CD4-positive, alpha-beta T cell treated with Interleukin-4 for 4 hours (primary cell): ENCODE data around the gene SOBP.
"Not testable (repeated sequence)": the region's sequence is repeated elsewhere in the genome, so short reads cannot be mapped to it uniquely, and the experiment has no call there.

Experiments
- DNase-seq: peaks from one replicate; pipeline ENCODE4 v3.0.0-alpha.2; 2020

The SOBP gene

DNA sequence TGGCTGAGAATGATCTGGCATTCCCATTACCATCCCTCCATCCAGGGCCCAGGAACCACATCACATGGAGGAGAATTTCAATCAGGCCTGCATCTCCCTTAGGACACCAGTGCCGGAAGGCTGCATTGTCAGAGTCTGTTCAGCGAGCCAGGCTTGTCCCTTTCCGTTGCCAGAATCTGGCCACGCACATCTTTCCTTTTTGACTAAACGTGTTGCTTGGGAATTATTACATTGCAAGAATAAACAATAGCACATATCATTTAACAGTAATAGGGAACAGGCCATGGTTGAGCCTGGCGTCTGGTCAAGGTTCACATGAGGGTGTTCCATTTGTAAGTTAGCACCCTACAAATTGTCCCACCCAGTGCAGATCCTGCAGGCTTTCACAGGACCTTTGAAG, 42.8 kb downstream of the SOBP start:
- no peak for DNase-seq

DNA sequence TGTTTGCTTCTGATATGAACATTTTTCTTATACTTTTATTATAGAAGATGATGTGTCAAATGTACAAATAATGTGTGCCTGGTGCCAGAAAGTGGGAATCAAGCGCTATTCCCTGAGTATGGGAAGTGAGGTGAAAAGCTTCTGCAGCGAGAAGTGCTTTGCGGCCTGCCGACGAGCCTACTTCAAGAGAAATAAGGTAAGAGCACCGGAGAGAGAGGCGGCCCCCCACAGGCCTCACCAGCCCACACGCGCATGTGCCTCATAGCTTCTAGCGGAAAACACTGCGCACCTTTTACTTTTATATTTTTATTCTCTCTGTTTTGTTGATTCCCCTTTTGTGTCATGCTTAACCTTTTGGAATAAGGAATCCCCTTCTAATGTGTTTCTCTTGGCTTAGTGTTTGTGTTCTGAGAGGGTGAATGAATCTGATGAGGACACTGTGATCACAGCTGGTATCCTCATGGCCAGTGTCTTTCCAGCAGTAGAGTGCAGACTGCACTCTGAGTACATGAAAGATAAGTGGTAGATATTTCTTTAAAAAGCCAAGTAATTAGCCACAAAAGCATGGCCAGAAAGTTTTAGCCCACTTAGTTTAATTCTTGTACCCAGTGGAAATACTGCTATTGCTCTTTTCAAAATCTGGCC, 43.6 kb downstream of the SOBP start:
- DNase-seq, result no peak

DNA sequence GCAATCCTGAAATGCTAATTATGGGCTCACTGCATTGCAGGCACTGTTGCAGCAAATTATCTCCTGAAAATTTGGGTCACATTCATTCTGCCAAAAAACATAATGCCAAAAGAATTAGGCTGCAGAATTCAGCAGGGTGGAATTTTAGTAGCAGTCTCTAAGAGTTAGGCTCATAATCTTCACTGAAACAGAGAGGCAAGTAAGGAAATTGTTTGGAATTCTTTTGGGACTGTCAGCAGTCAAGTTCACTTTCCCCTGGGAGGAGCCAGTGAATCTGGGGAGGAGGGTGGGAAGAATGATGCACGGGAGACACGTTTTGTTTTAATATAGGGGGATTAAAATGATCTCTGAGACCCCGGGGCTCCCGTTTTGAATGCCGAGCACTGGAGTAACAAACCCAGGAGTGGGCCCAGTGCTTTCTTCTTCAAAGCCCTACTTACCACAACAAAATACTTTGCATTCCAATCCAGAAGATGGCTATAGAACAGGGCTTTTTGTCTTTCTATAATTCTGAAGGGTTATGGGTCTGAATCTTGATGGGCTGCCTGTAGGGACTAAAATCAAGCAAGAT, 44.7 kb downstream of the SOBP start:
- DNase-seq, result no peak

DNA sequence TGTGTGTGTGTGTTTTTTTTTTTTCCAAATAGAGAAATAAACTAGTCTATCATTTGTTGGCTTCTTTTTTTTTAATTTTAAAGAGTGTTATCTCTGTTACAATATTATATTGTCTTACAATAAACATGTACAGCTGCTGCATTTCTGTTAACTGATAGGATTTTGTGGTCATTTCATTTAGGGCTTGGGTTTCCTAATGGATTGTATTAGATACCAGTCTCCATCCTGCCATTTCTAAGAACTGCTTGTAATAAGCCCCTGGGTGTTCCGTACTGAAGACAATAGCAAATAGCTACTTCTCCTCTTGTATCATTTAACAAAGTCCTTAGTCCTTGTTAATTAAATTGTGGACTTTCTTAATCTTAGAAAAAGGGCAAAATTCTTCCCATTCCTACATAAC, 45.7 kb downstream of the SOBP start:
- no peak for DNase-seq

DNA sequence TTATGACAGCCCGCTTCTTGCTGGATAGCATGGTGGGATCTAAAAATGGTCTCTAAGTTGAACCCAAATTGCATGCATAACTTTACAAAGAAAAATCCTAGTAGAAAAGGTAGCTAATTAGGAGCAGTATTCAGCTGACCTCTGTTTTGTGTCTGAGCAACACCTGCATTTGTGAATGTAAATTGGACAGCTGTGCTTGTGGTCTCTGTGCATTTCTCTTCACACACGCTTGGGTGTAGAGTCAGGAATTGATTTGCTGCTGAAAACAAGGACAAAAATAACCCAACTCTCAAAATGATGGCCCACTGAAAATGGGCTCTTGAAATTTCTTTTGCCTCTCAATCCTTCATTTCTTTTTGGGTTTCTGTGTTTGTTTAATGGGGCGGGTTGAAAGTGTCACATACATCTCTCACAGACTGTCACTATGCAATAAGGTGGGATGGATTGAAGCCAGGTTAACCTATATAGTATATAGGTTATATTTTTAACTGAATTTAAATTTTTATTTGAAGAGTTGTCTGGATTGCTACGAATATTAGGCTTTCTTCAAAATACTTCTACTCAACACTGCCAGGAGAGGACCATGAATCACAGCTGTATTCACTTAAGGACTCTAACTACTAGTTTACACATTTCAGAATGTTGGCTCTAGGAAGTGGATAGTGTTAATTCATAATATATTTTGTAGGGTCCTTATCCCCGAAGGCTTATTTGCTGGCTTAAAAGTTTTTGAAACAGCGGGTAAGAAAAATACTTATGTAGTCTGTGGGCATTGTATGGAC, 46.5 kb downstream of the SOBP start:
- DNase-seq, result no peak

DNA sequence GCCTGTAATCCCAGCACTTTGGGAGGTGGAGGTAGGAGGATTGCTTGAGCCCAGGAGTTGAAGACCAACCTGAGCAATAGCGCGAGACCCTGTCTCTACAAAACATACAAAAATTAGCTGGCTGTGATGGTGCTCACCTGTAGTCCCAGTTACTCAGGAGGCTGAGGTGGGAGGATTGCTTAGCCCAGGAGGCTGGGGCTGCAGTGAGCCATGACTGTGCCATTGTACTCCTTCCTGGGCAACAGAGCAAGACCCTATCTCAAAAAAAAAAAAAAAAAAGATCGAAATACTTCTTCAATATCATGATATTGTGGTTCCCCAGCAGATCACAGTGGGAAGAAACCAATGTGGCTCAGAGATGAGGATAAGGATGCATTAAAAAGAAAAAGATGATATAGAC, 47.6 kb downstream of the SOBP start:
- no peak for DNase-seq

DNA sequence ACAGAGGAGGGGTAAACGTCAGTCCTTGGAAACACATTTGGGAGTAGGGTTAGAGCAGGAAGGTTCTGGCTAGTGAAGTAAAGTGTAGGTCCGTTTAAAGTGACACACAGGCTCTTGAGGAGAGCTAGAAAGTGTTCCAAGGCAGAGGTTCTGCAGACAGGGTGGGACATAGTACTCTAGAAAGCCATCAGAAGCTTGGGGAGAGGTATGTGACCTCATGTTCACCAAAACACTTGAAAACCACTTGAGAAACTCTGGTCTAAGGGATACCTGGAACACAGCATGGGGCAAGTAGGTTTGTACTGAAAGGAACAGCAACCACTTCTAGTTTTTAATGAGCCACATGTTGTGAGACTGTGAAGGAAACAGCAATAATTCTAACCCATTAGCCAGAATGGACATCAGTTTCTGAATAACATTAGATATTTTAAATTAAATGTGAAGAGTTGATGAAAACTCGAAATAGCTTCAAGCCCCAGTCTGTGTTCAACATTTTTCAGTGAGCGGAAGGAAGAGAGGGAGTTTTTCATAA, 49.0 kb downstream of the SOBP start:
- no peak for DNase-seq

DNA sequence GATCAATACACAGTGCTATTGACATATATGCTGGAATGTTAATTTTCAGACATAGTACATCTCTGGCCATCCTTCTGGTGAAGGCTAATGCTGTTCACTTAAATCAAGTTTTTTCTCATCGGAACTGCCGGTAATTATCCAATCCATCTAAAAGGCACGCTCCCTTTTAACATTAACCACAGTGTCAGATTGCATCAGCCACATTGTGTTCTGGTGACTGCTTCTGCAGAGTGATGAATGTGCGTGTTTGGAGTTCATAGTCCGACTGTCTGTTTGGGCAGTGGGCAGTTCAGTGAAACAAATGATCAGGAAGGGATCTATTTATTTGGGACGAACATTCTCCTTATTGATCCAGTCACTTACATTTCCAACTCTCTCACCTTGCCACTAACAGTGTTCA, 49.5 kb downstream of the SOBP start:
- DNase-seq, result no peak

DNA sequence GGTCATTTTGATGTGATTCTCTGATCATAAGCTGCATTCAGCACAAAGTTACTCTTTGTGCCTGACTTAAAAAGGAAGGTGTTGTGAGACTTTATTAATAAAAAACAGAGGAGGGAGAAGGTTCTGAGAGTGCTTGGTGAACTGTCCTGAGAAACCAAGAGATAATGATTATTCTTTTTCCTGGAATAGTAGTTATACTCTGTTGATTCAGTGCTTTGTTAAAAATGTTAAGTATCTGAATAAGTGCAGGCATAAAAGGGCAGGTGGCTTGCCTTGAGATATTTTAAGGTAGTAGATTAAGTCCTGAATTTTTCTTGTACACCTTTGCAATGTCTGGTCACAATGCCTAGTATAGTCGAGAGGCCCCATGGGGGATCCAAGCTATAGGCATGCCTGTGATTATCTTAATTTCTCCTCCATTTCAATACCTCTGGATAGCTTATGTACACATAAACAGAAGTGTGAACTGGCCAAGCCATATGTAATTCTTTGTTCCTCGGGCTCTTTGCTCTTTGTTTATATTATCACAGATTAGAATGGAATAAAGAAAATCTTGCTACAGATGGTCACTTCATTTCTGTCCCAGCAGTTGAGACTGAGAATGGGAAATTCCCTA, 50.0 kb downstream of the SOBP start:
- no peak for DNase-seq

DNA sequence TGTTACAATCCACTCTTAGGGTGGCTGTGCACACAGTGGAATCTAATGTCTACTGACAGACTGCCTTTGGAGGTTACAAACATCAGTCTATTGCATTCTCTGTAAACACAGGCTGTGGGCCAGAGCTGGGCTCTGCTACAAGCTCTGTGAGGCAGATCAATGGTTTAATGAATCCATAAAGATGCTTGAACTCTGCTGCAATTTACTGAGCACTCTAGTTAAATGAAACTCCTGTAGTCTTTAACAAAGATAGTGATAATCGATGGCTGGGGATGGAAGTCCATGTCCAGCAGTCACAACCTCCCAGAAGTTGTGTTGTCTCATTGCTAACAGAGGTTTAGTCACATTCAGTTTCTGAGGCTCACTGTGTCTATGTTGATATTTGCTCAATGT, 50.5 kb downstream of the SOBP start:
- DNase-seq, result no peak

DNA sequence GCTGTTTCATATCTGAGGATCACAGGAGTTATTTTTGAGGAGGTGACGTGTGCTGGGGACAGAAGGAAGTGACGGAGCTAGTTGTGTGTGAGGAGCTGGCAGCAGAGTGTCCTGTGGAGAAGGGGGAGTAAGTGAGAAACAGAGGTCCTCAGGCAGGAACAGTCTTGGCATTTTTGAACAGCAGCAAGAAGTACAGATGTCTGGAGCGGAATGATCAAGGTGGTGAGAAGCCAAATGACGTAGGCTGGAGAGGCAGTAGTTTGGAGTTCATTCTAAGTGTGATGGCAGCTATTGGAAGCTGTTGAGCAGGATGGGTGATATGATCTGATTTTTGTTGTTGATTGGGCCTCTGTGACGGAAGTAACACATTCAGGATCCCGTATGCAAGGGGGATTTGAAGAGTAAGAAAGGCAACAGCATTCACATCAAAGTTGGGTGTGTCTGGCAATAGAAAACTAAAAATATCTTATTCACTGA, 52.3 kb downstream of the SOBP start:
- DNase-seq, result no peak

DNA sequence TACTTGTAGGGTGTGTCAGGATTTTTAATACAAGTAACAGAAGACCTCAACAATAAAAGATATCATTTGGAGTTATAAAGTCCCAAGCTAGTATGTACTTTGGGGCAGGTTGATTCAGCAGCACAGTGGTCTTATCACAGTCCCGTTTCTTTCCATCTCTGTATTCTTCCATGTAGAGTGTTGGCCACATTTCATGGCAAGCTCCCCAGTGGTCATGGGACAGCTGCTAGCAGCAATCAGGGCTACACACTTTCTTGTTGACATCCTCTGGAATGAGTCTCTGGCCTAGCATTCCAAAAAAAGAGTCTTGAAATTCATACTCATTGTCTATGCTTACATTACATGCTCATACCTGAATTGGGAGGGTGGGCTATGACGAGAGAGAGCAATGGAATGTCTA, 53.2 kb downstream of the SOBP start:
- no peak for DNase-seq

DNA sequence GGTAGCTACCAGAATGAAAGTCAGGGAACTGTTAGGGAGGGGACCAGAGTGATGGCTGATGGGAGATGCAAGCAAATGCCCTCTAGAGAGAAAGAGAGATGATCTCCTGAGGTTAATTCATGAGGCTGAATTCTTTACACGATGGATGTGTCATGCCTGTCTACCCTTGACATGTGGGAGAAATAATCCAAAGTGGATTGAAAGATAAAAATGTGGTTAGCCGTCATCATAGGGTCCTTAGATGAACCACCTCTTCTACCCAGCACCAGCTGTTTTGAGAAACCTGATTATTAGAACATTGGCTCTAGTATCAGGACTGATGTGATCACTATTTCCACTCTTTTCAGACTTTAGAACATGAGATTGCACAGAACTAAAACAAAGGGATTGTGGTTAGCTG, 53.6 kb downstream of the SOBP start:
- no peak for DNase-seq

DNA sequence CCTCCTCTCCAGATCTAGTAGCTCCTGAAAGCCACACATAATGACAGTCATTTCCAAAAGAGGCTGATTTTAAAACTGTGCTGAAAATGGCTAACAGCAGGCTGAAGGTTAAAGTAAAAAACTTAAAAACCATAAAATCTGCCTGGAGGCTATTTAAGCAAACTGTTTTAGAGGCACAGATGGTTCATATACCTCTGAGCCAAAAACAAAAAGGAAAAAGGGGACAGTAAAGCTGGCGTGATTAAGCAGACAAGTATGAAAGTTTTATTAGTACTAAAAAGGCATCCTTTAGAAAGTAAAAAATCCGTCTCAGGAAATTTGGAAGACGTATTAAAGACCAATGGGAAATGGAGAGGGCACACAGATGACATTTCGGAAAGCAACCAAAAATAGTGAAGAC, 55.8 kb downstream of the SOBP start:
- no peak for DNase-seq

DNA sequence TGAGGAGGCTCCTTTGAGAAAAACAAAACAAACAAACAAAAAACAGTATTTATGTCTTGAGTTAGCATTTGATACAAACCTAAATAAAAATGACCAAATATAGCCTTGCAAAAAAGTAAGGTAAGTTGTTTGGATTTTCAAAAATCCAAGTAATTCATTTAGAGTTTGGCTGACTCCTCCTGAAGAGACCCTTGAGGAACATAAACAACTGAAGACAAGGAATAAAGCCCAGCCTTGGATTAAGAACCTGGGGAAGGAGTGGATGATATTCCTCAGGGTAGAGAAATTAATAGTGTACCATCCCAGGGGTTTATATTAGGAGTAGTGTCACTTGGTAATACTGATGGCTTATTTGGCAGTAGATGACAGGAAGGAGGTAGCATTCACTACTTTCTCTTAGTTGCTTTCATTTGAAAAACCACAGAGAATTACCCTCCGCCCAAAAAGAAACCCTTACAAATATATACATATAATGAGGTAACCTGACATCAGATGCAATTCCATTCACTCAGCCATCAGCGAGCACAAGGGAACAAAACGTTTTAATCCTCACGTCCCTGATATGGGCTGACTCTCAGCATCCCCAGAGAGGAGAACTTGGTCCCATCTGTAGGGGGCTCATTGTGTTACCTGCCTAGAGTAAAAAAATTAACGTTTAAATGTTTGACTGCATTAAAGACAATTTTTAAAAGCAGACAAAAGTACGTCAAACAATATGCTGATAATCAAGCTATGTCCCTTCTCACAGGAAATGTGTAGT, 57.0 kb downstream of the SOBP start:
- DNase-seq, result no peak

DNA sequence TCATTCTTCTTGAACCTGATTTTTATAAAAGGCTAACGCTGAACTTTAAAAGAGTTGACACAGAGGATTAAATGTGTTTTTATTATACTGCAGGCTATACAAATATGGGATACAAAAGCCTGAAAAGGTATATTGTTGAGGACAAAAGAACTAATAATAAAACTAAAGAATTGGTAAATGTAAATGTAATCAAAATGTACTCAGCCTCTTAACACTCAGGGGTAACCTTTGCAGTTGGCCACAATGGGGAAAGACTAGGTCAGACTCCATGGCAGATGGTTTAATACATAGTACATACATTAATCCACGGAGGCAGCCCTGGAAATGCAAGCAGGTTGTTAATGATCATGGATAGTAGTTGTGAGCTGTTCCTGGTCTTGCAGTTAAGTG, 57.5 kb downstream of the SOBP start:
- DNase-seq, result no peak

DNA sequence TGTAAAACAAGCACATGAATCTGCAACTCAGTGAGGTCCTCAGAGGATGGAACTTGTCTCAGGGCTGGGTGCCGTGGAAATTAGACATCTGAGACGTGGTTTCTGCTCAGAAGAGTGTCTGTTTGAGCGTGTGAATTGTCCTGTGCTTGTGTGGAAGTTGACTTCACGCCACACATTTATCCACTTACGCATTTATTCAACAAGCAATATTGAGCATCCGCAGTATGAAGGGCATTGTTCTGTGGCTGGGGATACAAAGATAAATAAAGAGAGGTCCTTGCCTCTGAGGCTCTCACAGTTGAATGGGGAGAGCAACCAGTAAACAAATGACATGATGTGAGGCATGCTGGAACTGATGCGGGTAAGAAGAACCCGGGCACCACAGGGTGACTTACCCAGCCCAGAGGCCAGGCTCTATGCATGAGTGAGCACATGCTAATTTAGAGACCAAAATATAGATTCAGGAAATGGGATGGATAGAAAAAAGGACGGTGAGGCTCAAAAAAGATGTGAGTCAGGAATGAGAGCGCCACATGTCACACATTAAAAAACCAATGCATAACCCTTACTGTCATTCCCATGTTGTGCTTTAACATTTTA, 60.4 kb downstream of the SOBP start:
- DNase-seq, result no peak

DNA sequence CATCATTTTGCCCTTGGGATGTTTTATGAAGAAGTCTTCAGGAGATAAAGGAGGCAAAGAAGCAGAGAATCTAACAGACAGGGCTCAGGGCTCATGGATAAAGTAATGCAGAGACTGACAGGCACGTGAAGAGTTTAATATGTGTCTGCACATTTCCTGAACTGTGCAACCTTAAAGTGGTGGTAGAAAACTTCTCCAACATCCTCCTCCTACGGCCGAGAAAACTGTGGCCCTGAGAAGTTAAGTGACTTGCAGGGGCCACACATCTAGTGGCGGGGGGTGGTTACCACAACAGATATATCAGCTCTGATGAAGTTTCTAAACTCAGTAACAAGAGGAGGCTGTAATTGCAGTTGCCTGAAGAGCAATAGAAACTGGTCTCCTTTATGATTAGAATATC, 61.0 kb downstream of the SOBP start:
- DNase-seq, result no peak

DNA sequence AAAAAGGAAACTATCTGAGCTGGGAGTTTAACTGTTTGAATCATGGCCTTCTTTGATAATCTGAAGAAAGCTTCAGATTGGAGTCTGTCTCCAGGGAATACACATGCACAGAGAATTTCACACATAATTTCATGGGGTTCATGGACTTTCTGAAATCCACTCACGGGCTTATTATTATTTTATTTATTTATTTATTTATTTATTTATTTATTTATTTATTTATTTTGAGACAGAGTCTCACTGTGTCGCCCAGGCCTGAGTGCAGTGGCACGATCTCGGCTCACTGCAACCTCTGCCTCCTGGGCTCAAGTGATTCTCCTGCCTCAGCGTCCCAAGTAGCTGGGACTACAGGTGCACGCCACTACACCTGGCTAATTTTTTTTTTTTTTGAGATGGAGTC, 63.2 kb downstream of the SOBP start:
- not testable (repeated sequence) for DNase-seq

DNA sequence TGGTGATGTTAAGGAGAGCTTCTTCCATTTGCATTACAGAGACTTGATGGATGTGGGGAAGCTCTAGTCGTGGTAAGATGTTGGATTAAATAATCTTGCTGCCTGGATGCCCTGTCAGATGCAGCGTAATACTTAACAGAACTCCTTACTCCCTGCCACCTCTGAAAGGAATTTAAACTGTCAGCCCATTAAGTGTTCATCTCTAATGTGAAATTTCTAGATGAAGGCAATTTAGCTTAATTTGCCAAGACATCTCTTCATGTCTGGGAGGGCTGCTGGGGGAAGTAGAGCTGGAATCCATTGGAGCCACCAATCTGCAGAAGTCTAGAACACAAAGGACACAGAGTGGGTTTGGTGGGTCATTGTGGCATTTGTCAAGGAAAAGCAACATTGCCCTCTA, 64.4 kb downstream of the SOBP start:
- DNase-seq, result no peak

DNA sequence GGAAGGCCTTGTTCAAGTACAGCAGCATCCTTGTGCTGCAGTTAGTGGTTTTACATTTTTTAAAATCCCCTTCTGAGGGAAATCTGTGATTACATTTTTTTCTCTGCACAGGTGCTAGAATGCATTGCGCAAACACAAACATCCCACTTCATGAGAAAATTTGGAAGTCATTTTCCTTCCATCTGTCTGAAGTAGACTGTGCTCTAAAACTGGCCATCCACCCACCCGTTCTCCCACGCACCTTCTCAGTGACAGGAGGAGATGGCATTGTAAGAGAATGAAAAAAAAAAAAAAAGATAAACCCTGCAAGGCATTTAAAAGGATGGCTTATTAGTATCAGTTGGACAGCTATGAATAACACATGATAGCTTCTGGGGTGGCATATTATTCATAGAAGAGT, 65.0 kb downstream of the SOBP start:
- no peak for DNase-seq

DNA sequence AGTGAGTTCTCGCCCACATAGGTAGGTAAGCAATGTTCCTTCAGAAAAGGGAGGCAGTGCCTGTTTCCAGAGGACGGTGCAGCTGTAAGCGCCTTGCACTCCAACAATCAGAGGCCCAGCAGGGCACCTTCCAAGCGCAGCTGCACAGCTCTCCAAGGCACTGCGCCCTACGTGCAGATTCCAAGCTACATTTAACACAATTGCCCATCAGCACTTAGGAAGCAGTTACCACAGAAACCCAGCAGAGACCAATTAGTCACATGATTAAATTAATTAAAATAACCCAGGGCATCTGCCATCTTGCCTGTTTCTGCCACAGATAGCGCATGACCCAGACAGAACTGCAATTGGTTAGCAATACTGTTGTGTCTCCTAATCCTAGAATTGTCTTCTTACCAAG, 65.5 kb downstream of the SOBP start:
- no peak for DNase-seq

DNA sequence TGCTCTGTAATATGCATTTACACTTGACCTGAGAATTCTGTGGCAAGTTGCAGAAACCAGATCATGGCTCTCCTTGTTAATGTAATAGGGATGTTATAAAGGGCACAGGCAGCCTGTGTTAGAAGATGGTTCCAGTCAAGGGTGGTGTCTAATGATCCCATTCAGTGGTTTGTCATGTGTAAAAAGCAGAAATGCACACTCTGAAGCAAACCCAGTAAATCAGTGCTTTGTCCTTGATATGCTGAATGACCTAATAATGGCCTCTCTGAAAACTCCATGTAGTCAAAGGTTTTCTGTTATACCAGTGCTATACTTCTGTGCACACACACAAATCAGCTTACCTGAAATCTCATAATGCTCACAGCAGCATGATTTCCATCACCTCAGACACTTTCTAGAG, 66.2 kb downstream of the SOBP start:
- DNase-seq, result no peak
